Tibial artery (tissue), 4 donors: ENCODE results near the gene ABT1.

Source experiments
- DNase-seq, 2 donors: peaks; one replicate each; pipeline ENCODE4 v3.0.0-alpha.2; 2019
- H3K27ac ChIP-seq, 2 donors: fragments of 200-600 bp; sonication (generic) in 1 of 2; 1 replicate in 1 of 2; 2 replicates in 1 of 2; pipeline ENCODE4 v1.5.1; 2018 to 2019; ENCODE audit warnings: mild to moderate bottlenecking in 1 of 2
- H3K27me3 ChIP-seq, 2 donors: fragments of 200-600 bp; sonication (generic) in 1 of 2; one replicate each; pipeline versions ENCODE4 v1.5.1 to v1.6.0; 2016 to 2019
- H3K36me3 ChIP-seq, 3 donors: fragments of 200-600 bp; sonication (generic) in 2 of 3; one replicate each; pipeline ENCODE4 v1.5.1; 2016 to 2019; ENCODE audit warnings: mild to moderate bottlenecking in 2 of 3
- H3K4me1 ChIP-seq, 4 donors: fragments of 200-600 bp; sonication (generic) in 2 of 4; 1 replicate in 3 of 4; 2 replicates in 1 of 4; pipeline ENCODE4 v1.5.1; 2016 to 2019
- H3K4me3 ChIP-seq, 2 donors: fragments of 200-600 bp; sonication (generic) in 1 of 2; 1 replicate in 1 of 2; 2 replicates in 1 of 2; pipeline ENCODE4 v1.5.1; 2018 to 2019; ENCODE audit warnings: mild to moderate bottlenecking in 2 of 2
- H3K9me3 ChIP-seq, 3 donors: fragments of 200-600 bp; sonication (generic) in 1 of 3; one replicate each; pipeline ENCODE4 v1.5.1; 2016 to 2019
- intact Hi-C: fragments of 100-400 bp; cut with DNase I; formaldehyde crosslinking; loops from one replicate; pipeline ENCODE4 v1.15.0; 2023; ENCODE audit warnings: low total_unique reads
- TF ChIP-seq, protein P1 (sequence below), 2 experiments: fragments of 200-600 bp in 1 of 2; fragments of 450-650 bp in 1 of 2; IDR thresholded peaks; one replicate each; pipeline ENCODE4 v1.5.1; 2017 to 2019; ENCODE audit warnings: antibody characterized with exemption in 2 of 2, mild to moderate bottlenecking in 1 of 2, moderate library complexity in 1 of 2

ABT1 gene

DNA sequence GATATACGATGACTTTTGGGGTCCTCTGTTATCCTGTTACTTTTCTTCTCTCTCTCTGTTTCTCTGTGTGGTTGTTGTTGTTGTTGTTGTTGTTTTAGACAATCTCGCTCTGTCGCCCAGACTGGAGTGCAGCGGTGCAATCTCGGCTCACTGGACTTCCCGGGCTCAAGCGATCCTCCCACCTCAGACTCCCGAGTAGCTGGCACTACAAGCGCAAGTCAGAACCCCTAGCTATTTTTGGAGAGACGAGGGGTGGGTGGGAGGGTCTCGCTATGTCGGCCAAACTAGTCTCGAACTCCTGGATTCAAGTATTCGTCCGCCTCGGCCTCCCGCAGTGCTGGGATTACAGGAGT, 19.1 kb upstream of the ABT1 start:
- H3K4me3 ChIP-seq, result peak overlapping the region; percentile 19 to 23
- H3K4me1 ChIP-seq, result peaks cover 0 to 7% (median 3%) of the 10 kb centered on the region in 4 donors
- intact Hi-C loops, result no loop called here
- no peaks in the 10 kb centered on the region for H3K27me3 ChIP-seq
- H3K9me3 ChIP-seq, result peaks cover 0 to 13% (median 9%) of the 10 kb centered on the region in 3 donors
- no peak overlapping the region for H3K27ac ChIP-seq
- H3K36me3 ChIP-seq, result no peaks in the 10 kb centered on the region
- no peak for DNase-seq
- TF ChIP-seq, protein P1, sequence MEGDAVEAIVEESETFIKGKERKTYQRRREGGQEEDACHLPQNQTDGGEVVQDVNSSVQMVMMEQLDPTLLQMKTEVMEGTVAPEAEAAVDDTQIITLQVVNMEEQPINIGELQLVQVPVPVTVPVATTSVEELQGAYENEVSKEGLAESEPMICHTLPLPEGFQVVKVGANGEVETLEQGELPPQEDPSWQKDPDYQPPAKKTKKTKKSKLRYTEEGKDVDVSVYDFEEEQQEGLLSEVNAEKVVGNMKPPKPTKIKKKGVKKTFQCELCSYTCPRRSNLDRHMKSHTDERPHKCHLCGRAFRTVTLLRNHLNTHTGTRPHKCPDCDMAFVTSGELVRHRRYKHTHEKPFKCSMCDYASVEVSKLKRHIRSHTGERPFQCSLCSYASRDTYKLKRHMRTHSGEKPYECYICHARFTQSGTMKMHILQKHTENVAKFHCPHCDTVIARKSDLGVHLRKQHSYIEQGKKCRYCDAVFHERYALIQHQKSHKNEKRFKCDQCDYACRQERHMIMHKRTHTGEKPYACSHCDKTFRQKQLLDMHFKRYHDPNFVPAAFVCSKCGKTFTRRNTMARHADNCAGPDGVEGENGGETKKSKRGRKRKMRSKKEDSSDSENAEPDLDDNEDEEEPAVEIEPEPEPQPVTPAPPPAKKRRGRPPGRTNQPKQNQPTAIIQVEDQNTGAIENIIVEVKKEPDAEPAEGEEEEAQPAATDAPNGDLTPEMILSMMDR (IDR thresholded peaks at IDR 0.05), result no peak

DNA sequence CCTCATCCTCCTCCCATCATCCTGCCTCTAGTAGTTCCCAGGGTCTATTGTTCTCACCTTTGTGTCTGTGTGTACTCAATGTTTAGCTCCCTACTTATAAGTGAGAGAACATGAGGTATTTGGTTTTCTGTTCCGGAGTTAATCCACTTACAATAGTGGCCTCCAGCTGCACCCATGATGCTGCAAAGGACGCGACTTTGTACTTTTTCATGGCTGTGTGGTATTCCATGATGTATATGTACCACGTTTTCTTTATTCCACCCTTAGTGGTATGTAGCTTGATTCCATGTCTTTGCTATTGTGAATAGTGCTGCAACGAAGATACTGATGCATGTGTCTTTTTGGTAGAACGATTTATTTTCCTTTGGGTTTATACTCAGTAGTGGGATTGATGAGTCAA, 18.5 kb upstream of the ABT1 start:
- TF ChIP-seq, protein P1 (IDR thresholded peaks at IDR 0.05), result no peak
- no peak for DNase-seq
- peaks cover 0 to 7% (median 3%) of the 10 kb centered on the region in 4 donors for H3K4me1 ChIP-seq
- intact Hi-C loops, result no loop called here
- peaks cover 0 to under 1% of the 10 kb centered on the region in 2 donors for H3K27me3 ChIP-seq
- H3K27ac ChIP-seq, result no peak overlapping the region
- peaks cover 0 to 13% (median 9%) of the 10 kb centered on the region in 3 donors for H3K9me3 ChIP-seq
- no peaks in the 10 kb centered on the region for H3K36me3 ChIP-seq
- no peak overlapping the region for H3K4me3 ChIP-seq

DNA sequence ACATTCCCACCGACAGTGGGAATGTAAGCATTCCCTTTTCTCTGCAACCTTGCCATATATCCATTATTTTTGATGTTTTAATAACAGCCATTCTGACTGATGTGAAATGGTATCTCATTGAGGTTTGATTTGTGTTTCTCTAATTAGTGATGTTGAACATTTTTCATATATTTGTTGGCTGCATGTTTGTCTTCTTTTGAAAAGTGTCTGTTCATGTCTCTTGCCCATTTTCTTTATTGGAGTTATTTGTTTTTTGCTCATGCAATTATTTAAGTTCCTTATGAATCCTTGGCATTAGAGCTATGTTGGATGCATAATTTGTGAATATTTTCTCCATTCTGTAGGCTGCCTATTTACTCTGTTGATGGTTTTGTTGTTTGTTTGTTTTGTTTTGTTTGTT, 18.0 kb upstream of the ABT1 start:
- intact Hi-C loops, result no loop called here
- H3K36me3 ChIP-seq, result no peaks in the 10 kb centered on the region
- DNase-seq, result no peak
- H3K27me3 ChIP-seq, result peaks cover 0 to 5% of the 10 kb centered on the region in 2 donors
- TF ChIP-seq, protein P1 (IDR thresholded peaks at IDR 0.05), result no peak
- H3K27ac ChIP-seq, result no peak overlapping the region
- no peak overlapping the region for H3K4me3 ChIP-seq
- H3K4me1 ChIP-seq, result peaks cover 0 to 7% (median 3%) of the 10 kb centered on the region in 4 donors
- peaks cover 0 to 13% (median 9%) of the 10 kb centered on the region in 3 donors for H3K9me3 ChIP-seq

DNA sequence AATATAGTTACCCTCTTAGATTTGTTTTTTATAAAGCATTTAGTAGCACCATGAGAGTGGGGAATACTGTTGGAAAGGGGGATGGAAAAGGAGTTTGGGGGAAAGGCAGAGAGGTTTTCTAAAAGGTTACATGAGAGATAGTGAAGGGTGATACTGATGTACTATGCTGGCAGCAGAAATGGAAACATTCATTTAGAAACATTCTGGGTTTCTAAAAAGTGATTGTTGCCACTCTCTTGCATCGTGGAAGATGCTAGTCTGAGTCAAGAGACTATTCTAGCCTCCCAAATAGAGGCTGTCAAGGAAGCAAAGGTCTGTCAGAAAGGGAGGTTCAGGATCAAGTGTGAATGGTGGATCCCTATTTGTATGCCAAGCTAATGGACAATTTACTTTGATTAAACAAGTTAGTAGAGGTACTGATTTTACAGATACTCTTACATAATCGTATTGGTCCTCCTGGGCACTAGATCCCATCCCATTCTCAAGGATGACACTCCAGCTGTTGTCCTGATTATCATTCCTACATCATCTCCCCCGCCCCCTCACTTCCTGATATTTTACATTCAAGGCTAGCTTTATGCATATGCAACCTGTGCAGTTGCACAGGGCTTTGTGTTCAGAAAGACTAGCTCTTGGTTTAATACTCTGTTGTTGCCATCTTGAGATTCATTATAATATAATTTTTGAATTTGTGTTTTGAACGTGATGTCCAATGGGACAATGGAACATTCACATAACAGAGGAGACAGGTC, 15.4 kb upstream of the ABT1 start:
- Histone ChIP-seq H3K4me1 (peaks cover 0 to 7% (median 3%) of the 10 kb centered on the region in 4 donors), H3K27ac (no peak overlapping the region), H3K27me3 (peaks cover 0 to 17% of the 10 kb centered on the region in 2 donors), H3K4me3 (no peak overlapping the region), H3K9me3 (peaks cover 0 to 13% (median 9%) of the 10 kb centered on the region in 3 donors), H3K36me3 (no peaks in the 10 kb centered on the region)
- intact Hi-C loops, result no loop called here
- no peak for DNase-seq
- TF ChIP-seq, protein P1 (IDR thresholded peaks at IDR 0.05), result no peak

DNA sequence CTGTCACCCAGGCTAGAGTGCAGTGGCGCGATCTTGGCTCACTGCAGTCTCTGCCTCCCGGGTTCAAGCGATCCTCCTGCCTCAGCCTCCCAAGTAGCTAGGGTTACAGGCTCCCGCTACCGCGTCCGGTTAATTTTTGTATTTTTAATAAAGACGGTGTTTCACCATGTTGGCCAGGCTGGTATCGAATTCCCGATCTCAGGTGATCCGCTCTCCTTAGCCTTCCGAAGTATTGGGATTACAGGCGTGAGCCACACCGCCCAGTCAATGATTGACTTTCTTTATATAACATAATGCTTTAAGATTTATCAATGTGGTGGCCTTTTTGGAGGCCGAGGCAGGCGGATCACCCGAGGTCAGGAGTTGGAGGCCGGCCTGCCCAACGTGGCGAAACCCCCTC, 7.8 kb upstream of the ABT1 start:
- Histone ChIP-seq H3K27me3 (peaks cover 0 to 52% of the 10 kb centered on the region in 2 donors), H3K36me3 (no peaks in the 10 kb centered on the region), H3K4me1 (no peaks in the 10 kb centered on the region), H3K4me3 (no peak overlapping the region), H3K9me3 (no peaks in the 10 kb centered on the region), H3K27ac (no peak overlapping the region)
- DNase-seq, result no peak
- intact Hi-C loops, result no loop called here
- TF ChIP-seq, protein P1 (IDR thresholded peaks at IDR 0.05), result no peak
